Endothelial cell of umbilical vein (primary cell): ENCODE measurements around the gene KCNA2. TPM values are rescaled to one million over a fixed set of nuclear protein-coding genes. Genes with fewer than 3 reads are reported as not detected.

ENCODE experiments used
- BruUV-seq: library from RNA; stranded (reverse); fragments of 400-500 nt; replicated peaks from 2 replicates; lab custom pipeline; 2021; lab: Mats Ljungman, UMichigan
- CTCF ChIA-PET: fragments of 300-600, 350-600 bp; sonication (Branson Sonifier 250); formaldehyde crosslinking; loops from one replicate; lab custom pipeline; 2021; ENCODE audit warnings: antibody characterized with exemption, inconsistent platforms; lab: Charles Lee
- POLR2A ChIA-PET: fragments of 300-600, 350-600 bp; sonication (Branson Sonifier 250); formaldehyde crosslinking; loops from one replicate; lab custom pipeline; 2021; ENCODE audit warnings: antibody characterized with exemption, inconsistent platforms; lab: Charles Lee
- DNase-seq: peaks from one replicate; pipeline ENCODE4 v3.0.0-alpha.2; 2011; ENCODE audit warnings: low read depth, low spot score
- FAIRE-seq: peaks from 2 replicates; lab custom pipeline; 2011; peaks lifted over from hg19 to GRCh38; lab: Jason Lieb, UNC
- H2AFZ ChIP-seq: 2 replicates; pipeline ENCODE4 v1.6.0; 2012; ENCODE audit warnings: low read depth, low read length, control low read depth, inconsistent platforms
- H3K27ac ChIP-seq: 2 replicates; pipeline ENCODE4 v1.5.1; 2011; ENCODE audit warnings: low read depth, mild to moderate bottlenecking, control low read depth, low read length, moderate library complexity; ENCODE audit not compliant: insufficient read depth
- H3K27me3 ChIP-seq, 2 experiments: 2 replicates each; pipeline versions ENCODE4 v1.6.0 to v1.6.1; 2011; ENCODE audit warnings: low read length in 2 of 2, mixed read lengths in 1 of 2; ENCODE audit not compliant: control insufficient read depth in 2 of 2, insufficient read depth in 2 of 2
- H3K36me3 ChIP-seq, 2 experiments: 2 replicates in 1 of 2; 3 replicates in 1 of 2; pipeline ENCODE4 v1.5.1; 2011; ENCODE audit warnings: low read length in 2 of 2, mild to moderate bottlenecking in 1 of 2, moderate library complexity in 1 of 2; ENCODE audit not compliant: control insufficient read depth in 2 of 2, insufficient read depth in 2 of 2; ENCODE audit errors: extremely low read depth in 1 of 2
- H3K4me1 ChIP-seq: 3 replicates; pipeline ENCODE4 v1.5.1; 2011; ENCODE audit warnings: mild to moderate bottlenecking, low read length; ENCODE audit not compliant: control insufficient read depth, insufficient read depth; ENCODE audit errors: extremely low read depth
- H3K4me2 ChIP-seq: 2 replicates; pipeline ENCODE4 v1.6.1; 2011; ENCODE audit warnings: low read length, control low read depth, mixed read lengths; ENCODE audit not compliant: insufficient read depth
- H3K4me3 ChIP-seq, 3 experiments: fragments of 200-600 bp in 1 of 3; sonication (generic), shearing (Covaris generic) in 1 of 3; replicated peaks in 1 of 3; 2 replicates each; pipeline ENCODE4 v1.5.1; 2011 to 2016; ENCODE audit warnings: control low read depth in 3 of 3, low read length in 3 of 3, mild to moderate bottlenecking in 2 of 3, inconsistent platforms in 1 of 3, low read depth in 1 of 3, moderate library complexity in 1 of 3; ENCODE audit not compliant: insufficient read depth in 1 of 3
- H3K79me2 ChIP-seq: 2 replicates; pipeline ENCODE4 v1.6.0; 2012; ENCODE audit warnings: low read length, inconsistent platforms; ENCODE audit not compliant: control insufficient read depth, insufficient read depth
- H3K9ac ChIP-seq: replicated peaks from 2 replicates; pipeline ENCODE3; 2011; ENCODE audit warnings: low read length, control low read depth; ENCODE audit not compliant: insufficient read depth; ENCODE audit errors: extremely low read depth
- H3K9me1 ChIP-seq: replicated peaks from 3 replicates; pipeline ENCODE4 v1.6.0; 2011; ENCODE audit warnings: mild to moderate bottlenecking, low read length; ENCODE audit not compliant: control insufficient read depth, insufficient read depth; ENCODE audit errors: extremely low read depth
- H3K9me3 ChIP-seq: replicated peaks from 2 replicates; pipeline ENCODE4 v1.5.1; 2012; ENCODE audit warnings: low read length, inconsistent platforms; ENCODE audit not compliant: control insufficient read depth, insufficient read depth
- H4K20me1 ChIP-seq: replicated peaks from 2 replicates; pipeline ENCODE3; 2011; ENCODE audit warnings: mild to moderate bottlenecking, low read length; ENCODE audit not compliant: control insufficient read depth, insufficient read depth; ENCODE audit errors: extremely low read depth
- CTCF ChIP-seq, 2 donors: IDR thresholded peaks; 1 replicate in 1 of 2; 2 replicates in 1 of 2; pipeline ENCODE4 v1.5.1; 2011; ENCODE audit warnings: low read length in 2 of 2, mild to moderate bottlenecking in 2 of 2, moderate library complexity in 2 of 2, control low read depth in 1 of 2, inconsistent platforms in 1 of 2, low read depth in 1 of 2; ENCODE audit not compliant: insufficient read depth in 1 of 2; ENCODE audit errors: extremely low read depth in 1 of 2
- EZH2 ChIP-seq: IDR thresholded peaks from 2 replicates; pipeline ENCODE4 v1.6.1; 2012; ENCODE audit warnings: borderline replicate concordance, low read depth, mild to moderate bottlenecking, moderate library complexity, low read length, inconsistent platforms; ENCODE audit not compliant: severe bottlenecking
- FOS ChIP-seq: IDR thresholded peaks from 2 replicates; pipeline ENCODE4 v1.6.1; 2011; ENCODE audit warnings: mild to moderate bottlenecking, low read length, moderate library complexity, borderline replicate concordance; ENCODE audit not compliant: insufficient read depth
- GATA2 ChIP-seq: IDR thresholded peaks from 2 replicates; pipeline ENCODE4 v1.7.0; 2011; ENCODE audit warnings: low read depth, mild to moderate bottlenecking, moderate library complexity, mixed read lengths, low read length; ENCODE audit not compliant: insufficient read length, insufficient read depth
- JUN ChIP-seq: IDR thresholded peaks from 2 replicates; pipeline ENCODE4 v1.6.1; 2011; ENCODE audit warnings: borderline replicate concordance, low read depth; ENCODE audit not compliant: insufficient read length, insufficient read depth
- MAX ChIP-seq: IDR thresholded peaks from 2 replicates; pipeline ENCODE4 v1.6.1; 2011; ENCODE audit not compliant: insufficient read depth, insufficient read length
- MYC ChIP-seq: IDR thresholded peaks from one replicate; pipeline ENCODE4 v1.6.1; 2011; ENCODE audit warnings: mild to moderate bottlenecking, low read depth, low read length
- POLR2A ChIP-seq: IDR thresholded peaks from 2 replicates; pipeline ENCODE4 v1.6.1; 2012; ENCODE audit warnings: low read depth, mild to moderate bottlenecking, control low read depth, low read length
- POLR2AphosphoS5 ChIP-seq: IDR thresholded peaks from 2 replicates; pipeline ENCODE4 v1.6.1; 2012; ENCODE audit warnings: low read depth, mild to moderate bottlenecking, control low read depth, low read length, moderate library complexity; ENCODE audit not compliant: insufficient read depth
- dilution Hi-C: fragments of 300-500 bp; cut with MboI; formaldehyde crosslinking; loops from one replicate; pipeline ENCODE4 v1.15.0; 2019; ENCODE audit warnings: low sequenced_read_pairs; ENCODE audit not compliant: extremely low pct_ligation_motif_present
- intact Hi-C: fragments of 100-400 bp; cut with micrococcal nuclease; formaldehyde crosslinking; loops from one replicate; pipeline ENCODE4 v1.10.0; 2022
- polyA plus RNA-seq, 4 experiments: library from polyadenylated mRNA; depleted of rRNA in 3 of 4; stranded (reverse) in 3 of 4; unstranded in 1 of 4; fragments of >200 nt; gene quantifications; 2 replicates each; pipeline versions ENCODE4 v1.2.1 to v1.2.3, GENCODE V29; 2011 to 2012; ENCODE audit warnings: missing spikeins in 1 of 4
- total RNA-seq: library from RNA; stranded (reverse); gene quantifications from 2 replicates; pipeline ENCODE4 v1.2.3, GENCODE V29; 2021

The KCNA2 gene
- total and polyA plus RNA-seq, 2 donors (not counting 3 experiments of a cell fraction or from before 2014, with no cell fraction given): not detected

GRCh38 chr1:110548381-110548780 lies 57.8 kb downstream of the KCNA2 start:
- no TSS peak for BruUV-seq
- no peaks in the 10 kb centered on the region for H3K36me3 ChIP-seq
- FAIRE-seq (no peak), DNase-seq (no peak)
- dilution Hi-C loops (no loop called here), intact Hi-C loops (no loop called here)
- CTCF ChIA-PET: no interaction called here
- H3K79me2 ChIP-seq: no peaks in the 10 kb centered on the region
- H3K4me2 ChIP-seq: no peak overlapping the region
- no peak overlapping the region for H3K4me3 ChIP-seq
- H3K9me1 ChIP-seq: no peaks in the 10 kb centered on the region
- H3K9ac ChIP-seq: no peak overlapping the region
- H3K9me3 ChIP-seq: no peaks in the 10 kb centered on the region
- H3K27me3 ChIP-seq: peaks cover 3 to 5% of the 10 kb centered on the region in 2 experiments
- H3K4me1 ChIP-seq: no peaks in the 10 kb centered on the region
- TF ChIP-seq EZH2: no peak
- TF ChIP-seq CTCF (IDR thresholded peaks at IDR 0.05; ENCODE audit: extremely low read depth in 1 of 2, insufficient read depth in 1 of 2, low read depth in 1 of 2, low read length in 2 of 2): peak in 1 of 2 donors; percentile 31
- no peak overlapping the region for H2AFZ ChIP-seq
- POLR2A ChIA-PET: no interaction called here
- H4K20me1 ChIP-seq: no peaks in the 10 kb centered on the region
- H3K27ac ChIP-seq: no peak overlapping the region

GRCh38 chr1:110547017-110547416 lies 59.1 kb downstream of the KCNA2 start:
- H3K79me2 ChIP-seq: no peaks in the 10 kb centered on the region
- FAIRE-seq: no peak
- intact Hi-C loops (no loop called here), dilution Hi-C loops (no loop called here)
- no peak overlapping the region for H3K27ac ChIP-seq
- H3K36me3 ChIP-seq: no peaks in the 10 kb centered on the region
- H3K27me3 ChIP-seq: peaks cover 3 to 5% of the 10 kb centered on the region in 2 experiments
- BruUV-seq: no TSS peak
- no peaks in the 10 kb centered on the region for H3K4me1 ChIP-seq
- no peak for DNase-seq
- H4K20me1 ChIP-seq: no peaks in the 10 kb centered on the region
- POLR2A ChIA-PET: no interaction called here
- H3K4me3 ChIP-seq: no peak overlapping the region
- H3K9ac ChIP-seq: no peak overlapping the region
- TF ChIP-seq POLR2A (no peak), CTCF (IDR thresholded peaks at IDR 0.05; ENCODE audit: extremely low read depth in 1 of 2, insufficient read depth in 1 of 2, low read depth in 1 of 2, low read length in 2 of 2) (no peak), GATA2 (no peak), JUN (no peak), MYC (no peak), FOS (no peak), MAX (no peak), POLR2AphosphoS5 (no peak), EZH2 (no peak)
- CTCF ChIA-PET: no interaction called here
- H3K4me2 ChIP-seq: no peak overlapping the region
- H3K9me1 ChIP-seq: no peaks in the 10 kb centered on the region
- no peaks in the 10 kb centered on the region for H3K9me3 ChIP-seq
- H2AFZ ChIP-seq: no peak overlapping the region
